H1 (cell line): ENCODE results near the gene C12orf42. TPM values are rescaled to one million over a fixed set of nuclear protein-coding genes. Genes with fewer than 3 reads are reported as not detected.

ENCODE experiments used
- CTCF ChIA-PET: fragments of 300-600 bp; sonication (Branson Sonifier 250); formaldehyde crosslinking; loops from one replicate; lab custom pipeline; 2021; ENCODE audit not compliant: partially characterized antibody; lab: Charles Lee
- POLR2A ChIA-PET: fragments of 300-600 bp; sonication (Branson Sonifier 250); formaldehyde crosslinking; loops from one replicate; lab custom pipeline; 2021; ENCODE audit warnings: inconsistent platforms; ENCODE audit not compliant: partially characterized antibody; lab: Charles Lee
- DNase-seq, 2 experiments: peaks; one replicate each; pipeline versions ENCODE4 v3.0.0 to v3.0.0-alpha.2; 2010 to 2022; ENCODE audit warnings: low spot score in 2 of 2, low read depth in 1 of 2, mixed read lengths in 1 of 2
- FAIRE-seq: peaks from 2 replicates; lab custom pipeline; 2011; peaks lifted over from hg19 to GRCh38; lab: Jason Lieb, UNC
- H2AFZ ChIP-seq: 2 replicates; pipeline ENCODE4 v1.8.1; 2012; ENCODE audit warnings: low read length, inconsistent platforms
- H2AK5ac ChIP-seq: 2 replicates; pipeline ENCODE4 v1.6.1; 2013; ENCODE audit warnings: low read depth, low read length
- H2BK120ac ChIP-seq: replicated peaks from 2 replicates; pipeline ENCODE3; 2013; ENCODE audit warnings: low read depth, low read length, inconsistent platforms
- H2BK12ac ChIP-seq: 2 replicates; pipeline ENCODE4 v1.6.1; 2013; ENCODE audit warnings: low read depth, low read length
- H2BK15ac ChIP-seq: 2 replicates; pipeline ENCODE4 v1.6.1; 2013; ENCODE audit warnings: low read length
- H2BK20ac ChIP-seq: 2 replicates; pipeline ENCODE4 v1.6.1; 2013; ENCODE audit warnings: low read length
- H2BK5ac ChIP-seq: 2 replicates; pipeline ENCODE4 v1.6.1; 2013; ENCODE audit warnings: low read depth, low read length
- H3K14ac ChIP-seq: 2 replicates; pipeline ENCODE4 v1.6.1; 2013; ENCODE audit warnings: inconsistent platforms; ENCODE audit not compliant: insufficient read length
- H3K18ac ChIP-seq: 2 replicates; pipeline ENCODE4 v1.6.1; 2013; ENCODE audit warnings: low read length; ENCODE audit errors: extremely low read depth
- H3K23ac ChIP-seq: 2 replicates; pipeline ENCODE4 v1.6.1; 2013; ENCODE audit warnings: inconsistent platforms; ENCODE audit not compliant: insufficient read length
- H3K23me2 ChIP-seq: 2 replicates; pipeline ENCODE4 v1.6.1; 2013; ENCODE audit warnings: low read depth, low read length
- H3K27ac ChIP-seq: 2 replicates; pipeline ENCODE4 v1.6.1; 2011; ENCODE audit warnings: low read depth, low read length, inconsistent platforms
- H3K27me3 ChIP-seq, 4 experiments: replicated peaks in 1 of 4; 1 replicate in 1 of 4; 2 replicates in 3 of 4; pipeline versions ENCODE4 v1.6.1 to v1.8.1; 2011 to 2013; ENCODE audit warnings: low read length in 3 of 4, mild to moderate bottlenecking in 3 of 4, inconsistent platforms in 2 of 4, mixed read lengths in 2 of 4, moderate library complexity in 1 of 4; ENCODE audit not compliant: control insufficient read depth in 3 of 4, insufficient read depth in 3 of 4; ENCODE audit errors: extremely low read depth in 1 of 4
- H3K36me3 ChIP-seq, 4 experiments: 2 replicates each; pipeline versions ENCODE4 v1.6.1 to v1.8.1; 2011 to 2013; ENCODE audit warnings: mild to moderate bottlenecking in 4 of 4, low read length in 3 of 4, moderate library complexity in 2 of 4, control low read depth in 1 of 4, inconsistent platforms in 1 of 4; ENCODE audit not compliant: insufficient read depth in 4 of 4, control insufficient read depth in 2 of 4
- H3K4ac ChIP-seq: replicated peaks from 2 replicates; pipeline ENCODE3; 2013; ENCODE audit warnings: low read length, low read depth, mixed read lengths, inconsistent platforms; ENCODE audit not compliant: insufficient read length
- H3K4me1 ChIP-seq, 4 experiments: replicated peaks in 1 of 4; 1 replicate in 1 of 4; 2 replicates in 3 of 4; pipeline versions ENCODE4 v1.6.1 to v1.8.1; 2011 to 2013; ENCODE audit warnings: low read length in 3 of 4, inconsistent platforms in 2 of 4, mixed read lengths in 1 of 4; ENCODE audit not compliant: insufficient read depth in 4 of 4, control insufficient read depth in 3 of 4
- H3K4me2 ChIP-seq, 2 experiments: 2 replicates each; pipeline versions ENCODE4 v1.6.1 to v1.8.1; 2011 to 2013; ENCODE audit warnings: low read depth in 2 of 2, low read length in 2 of 2, control low read depth in 1 of 2, inconsistent platforms in 1 of 2, mild to moderate bottlenecking in 1 of 2; ENCODE audit not compliant: insufficient read depth in 1 of 2
- H3K4me3 ChIP-seq, 4 experiments: fragments of 200-600, 300-600 bp in 1 of 4; sonication (generic), shearing (Covaris generic), sonication (Bioruptor Twin) in 1 of 4; 2 replicates each; pipeline versions ENCODE4 v1.5.1 to v1.8.1; 2011 to 2016; ENCODE audit warnings: low read length in 4 of 4, low read depth in 3 of 4, control low read depth in 2 of 4, inconsistent platforms in 2 of 4, mild to moderate bottlenecking in 2 of 4, mixed read lengths in 1 of 4, moderate library complexity in 1 of 4; ENCODE audit not compliant: insufficient read depth in 2 of 4; ENCODE audit errors: extremely low read depth in 1 of 4
- H3K56ac ChIP-seq: replicated peaks from 2 replicates; pipeline ENCODE3; 2013; ENCODE audit warnings: low read depth, mild to moderate bottlenecking, mixed read lengths, low read length, inconsistent platforms; ENCODE audit not compliant: insufficient read length
- H3K79me1 ChIP-seq: 2 replicates; pipeline ENCODE4 v1.6.1; 2013; ENCODE audit warnings: low read depth, low read length, control low read depth
- H3K79me2 ChIP-seq, 2 experiments: 2 replicates each; pipeline versions ENCODE4 v1.6.1 to v1.8.1; 2012 to 2013; ENCODE audit warnings: low read length in 2 of 2, mild to moderate bottlenecking in 2 of 2, inconsistent platforms in 1 of 2; ENCODE audit not compliant: insufficient read depth in 2 of 2, control insufficient read depth in 1 of 2
- H3K9ac ChIP-seq, 4 experiments: replicated peaks in 1 of 4; 1 replicate in 1 of 4; 2 replicates in 3 of 4; pipeline versions ENCODE4 v1.6.1 to v1.8.1; 2011 to 2013; ENCODE audit warnings: low read depth in 3 of 4, low read length in 3 of 4, control low read depth in 2 of 4, mild to moderate bottlenecking in 2 of 4, moderate library complexity in 2 of 4, inconsistent platforms in 1 of 4; ENCODE audit errors: extremely low read depth in 1 of 4
- H3K9me3 ChIP-seq, 2 experiments: 2 replicates each; pipeline versions ENCODE4 v1.6.1 to v1.8.1; 2012 to 2013; ENCODE audit warnings: mild to moderate bottlenecking in 2 of 2, moderate library complexity in 2 of 2, control low read depth in 1 of 2, inconsistent platforms in 1 of 2, low read depth in 1 of 2, low read length in 1 of 2, mixed read lengths in 1 of 2; ENCODE audit not compliant: insufficient read depth in 2 of 2
- H4K20me1 ChIP-seq, 2 experiments: replicated peaks in 1 of 2; 2 replicates each; pipeline versions ENCODE3 to v1.8.1; 2011 to 2013; ENCODE audit warnings: inconsistent platforms in 2 of 2, low read length in 2 of 2, mild to moderate bottlenecking in 1 of 2; ENCODE audit not compliant: insufficient read depth in 2 of 2, control insufficient read depth in 1 of 2
- H4K5ac ChIP-seq: 2 replicates; pipeline ENCODE4 v1.6.1; 2013; ENCODE audit warnings: low read length, low read depth, mixed read lengths, inconsistent platforms; ENCODE audit not compliant: insufficient read length
- H4K8ac ChIP-seq: 2 replicates; pipeline ENCODE4 v1.8.0; 2013; ENCODE audit warnings: mild to moderate bottlenecking, moderate library complexity, low read length, inconsistent platforms; ENCODE audit not compliant: insufficient read depth; ENCODE audit errors: extremely low read depth
- H4K91ac ChIP-seq: replicated peaks from 2 replicates; pipeline ENCODE3; 2013; ENCODE audit warnings: low read length, mixed read lengths, inconsistent platforms; ENCODE audit not compliant: insufficient read length
- ATF3 ChIP-seq: IDR thresholded peaks from 2 replicates; pipeline ENCODE4 v1.6.1; 2011; ENCODE audit warnings: low read depth, mild to moderate bottlenecking, low read length; ENCODE audit not compliant: insufficient read depth
- BACH1 ChIP-seq: IDR thresholded peaks from 2 replicates; pipeline ENCODE4 v1.6.1; 2012; ENCODE audit warnings: low read length, improper control_type of control experiment
- CEBPB ChIP-seq: IDR thresholded peaks from 2 replicates; pipeline ENCODE4 v1.6.1; 2012; ENCODE audit warnings: low read depth, low read length
- CHD1 ChIP-seq: IDR thresholded peaks from 2 replicates; pipeline ENCODE4 v1.6.1; 2012; ENCODE audit warnings: low read depth, low read length, improper control_type of control experiment
- CTBP2 ChIP-seq: IDR thresholded peaks from 2 replicates; pipeline ENCODE4 v1.7.0; 2011; ENCODE audit warnings: borderline replicate concordance, mild to moderate bottlenecking, moderate library complexity, mixed read lengths, low read length; ENCODE audit not compliant: insufficient read depth, insufficient read length
- EP300 ChIP-seq, 2 experiments: IDR thresholded peaks; 1 replicate in 1 of 2; 2 replicates in 1 of 2; pipeline ENCODE4 v1.6.1; 2011 to 2012; ENCODE audit warnings: low read depth in 2 of 2, low read length in 2 of 2, mild to moderate bottlenecking in 2 of 2, borderline replicate concordance in 1 of 2, inconsistent platforms in 1 of 2, moderate library complexity in 1 of 2
- GTF2F1 ChIP-seq: IDR thresholded peaks from 2 replicates; pipeline ENCODE4 v1.6.1; 2012; ENCODE audit warnings: low read depth, low read length, improper control_type of control experiment, borderline replicate concordance
- JUN ChIP-seq: IDR thresholded peaks from 2 replicates; pipeline ENCODE4 v1.6.1; 2011; ENCODE audit warnings: low read depth, mild to moderate bottlenecking, improper control_type of control experiment, low read length
- MAFK ChIP-seq: IDR thresholded peaks from 2 replicates; pipeline ENCODE4 v1.6.1; 2012; ENCODE audit warnings: low read depth, mild to moderate bottlenecking, improper control_type of control experiment, low read length
- POU5F1 ChIP-seq: IDR thresholded peaks from 2 replicates; pipeline ENCODE4 v1.6.1; 2011; ENCODE audit warnings: low read depth, mild to moderate bottlenecking, low read length, moderate library complexity
- RFX5 ChIP-seq: IDR thresholded peaks from 2 replicates; pipeline ENCODE4 v1.6.1; 2011; ENCODE audit warnings: low read depth, low read length, improper control_type of control experiment, borderline replicate concordance
- SAP30 ChIP-seq: fragments of 300-600 bp; sonication (generic); IDR thresholded peaks from 2 replicates; pipeline ENCODE4 v1.7.1; 2012; ENCODE audit warnings: low read length, moderate library complexity, mild to moderate bottlenecking, inconsistent platforms; ENCODE audit not compliant: insufficient read depth, insufficient replicate concordance
- SUZ12 ChIP-seq: fragments of 200-600 bp; sonication (generic); IDR thresholded peaks from 2 replicates; pipeline ENCODE4 v1.6.1; 2012; ENCODE audit warnings: mild to moderate bottlenecking, inconsistent platforms, low read length, moderate library complexity, mixed read lengths
- TAF7 ChIP-seq: optimal IDR thresholded peaks from 2 replicates; pipeline ENCODE3; 2011; ENCODE audit warnings: low read depth, mild to moderate bottlenecking, inconsistent platforms, low read length, moderate library complexity, borderline replicate concordance
- WGBS, 2 experiments: shearing (Covaris generic) in 1 of 2; methylation state at CpG; one replicate each; pipeline versions ENCODE4 v1.1.6 to v1.1.7; 2013 to 2015; ENCODE audit warnings: low lambda C conversion rate in 2 of 2, mixed read lengths in 2 of 2, inconsistent platforms in 1 of 2, low coverage in 1 of 2, missing lambda C conversion rate in 1 of 2; ENCODE audit not compliant: insufficient replicate concordance in 2 of 2, insufficient coverage in 1 of 2, insufficient read length in 1 of 2; ENCODE audit errors: extremely low coverage in 1 of 2, missing lambda C conversion rate in 1 of 2; 5-methylcytosine and 5-hydroxymethylcytosine counted together
- polyA plus RNA-seq, 7 experiments: library from polyadenylated mRNA; depleted of rRNA in 3 of 7; stranded (reverse) in 5 of 7; unstranded in 2 of 7; fragments of >200 nt in 5 of 7; fragments of 200-250 nt in 2 of 7; gene quantifications; 1 replicate in 5 of 7; 2 replicates in 1 of 7; 4 replicates in 1 of 7; pipeline versions ENCODE4 v1.2.1 to v1.2.3, GENCODE V29; 2011 to 2013; ENCODE audit warnings: missing spikeins in 2 of 7, mixed read lengths in 2 of 7
- total RNA-seq: library from RNA; stranded (reverse); fragmentation: NEBNext Ultra II Directional; extraction: Animal tissue kit (Norgen Biotek cat#: 25700); gene quantifications from 2 replicates; pipeline ENCODE4 v1.2.1, GENCODE V29; 2021

C12orf42 gene
- total and polyA plus RNA-seq, 2 of the 8 experiments (the other 6 are each of a cell fraction or from before 2014, with no cell fraction given): 0.05 TPM; not detected in 1

GRCh38 chr12:103397536-103397935, 98.2 kb downstream of the C12orf42 start:
- DNase-seq (no peak), FAIRE-seq (no peak)
- WGBS, 2 experiments: 48% methylated on average over 1 of the region's 1 CpG; no CpG with 5 or more reads in 1 of the 2 experiments
- H3K23me2 ChIP-seq: no peaks in the 10 kb centered on the region
- no peak overlapping the region for H4K91ac ChIP-seq
- H3K14ac ChIP-seq: no peak overlapping the region
- H3K27me3 ChIP-seq: no peaks in the 10 kb centered on the region
- H3K4me1 ChIP-seq: 0 out of 7 replicates have a peak, but pooled peaks cover 0 to 3% (median 0%) of the 10 kb centered on the region in 4 experiments
- H3K18ac ChIP-seq: no peak overlapping the region
- H3K9ac ChIP-seq: no peak overlapping the region
- peaks cover 0 to 3% of the 10 kb centered on the region in 2 experiments; a peak in 1 of 4 replicates for H3K9me3 ChIP-seq
- no peak overlapping the region for H3K56ac ChIP-seq
- H2AFZ ChIP-seq: no peak overlapping the region
- H3K36me3 ChIP-seq: no peaks in the 10 kb centered on the region
- H2BK20ac ChIP-seq: no peak overlapping the region
- H3K4ac ChIP-seq: no peak overlapping the region
- no peak overlapping the region for H2BK5ac ChIP-seq
- POLR2A ChIA-PET: no interaction called here
- no peaks in the 10 kb centered on the region for H3K79me2 ChIP-seq
- no peak overlapping the region for H3K23ac ChIP-seq
- no peak overlapping the region for H2BK15ac ChIP-seq
- no peak overlapping the region for H2BK120ac ChIP-seq
- H2BK12ac ChIP-seq: no peak overlapping the region
- no peak overlapping the region for H4K5ac ChIP-seq
- no peak overlapping the region for H2AK5ac ChIP-seq
- H4K20me1 ChIP-seq: no peaks in the 10 kb centered on the region
- no peak overlapping the region for H3K4me3 ChIP-seq
- CTCF ChIA-PET: no interaction called here
- no peaks in the 10 kb centered on the region for H3K79me1 ChIP-seq
- H3K4me2 ChIP-seq: no peak overlapping the region
- no peak overlapping the region for H3K27ac ChIP-seq
- H4K8ac ChIP-seq: no peak overlapping the region
- TF ChIP-seq EP300 (IDR thresholded peaks at IDR 0.05; ENCODE audit: borderline replicate concordance in 1 of 2, low read depth in 2 of 2, low read length in 2 of 2) (no peak), POU5F1 (no peak), CEBPB (no peak), MAFK (no peak), JUN (no peak), TAF7 (no peak), SUZ12 (no peak), ATF3 (no peak), BACH1 (no peak), RFX5 (no peak), CHD1 (no peak), GTF2F1 (no peak), CTBP2 (no peak), SAP30 (no peak)
